Coronary artery (tissue), 2 donors: ENCODE results near the gene SIGLEC7.

Experiments used
- DNase-seq: peaks from one replicate; pipeline ENCODE4 v3.0.0-alpha.2; 2017; ENCODE audit warnings: low spot score
- H3K27ac ChIP-seq, 2 donors: fragments of 200-600 bp; sonication (generic); one replicate each; pipeline ENCODE4 v1.5.1; 2016 to 2019
- H3K4me3 ChIP-seq: fragments of 200-600 bp; sonication (generic); 2 replicates; pipeline ENCODE4 v1.5.1; 2016; ENCODE audit warnings: mild to moderate bottlenecking, moderate library complexity
- TF ChIP-seq, protein P1 (sequence below): fragments of 200-600 bp; sonication (generic); IDR thresholded peaks from one replicate; pipeline ENCODE4 v1.5.1; 2019; ENCODE audit warnings: antibody characterized with exemption

The SIGLEC7 gene

DNA sequence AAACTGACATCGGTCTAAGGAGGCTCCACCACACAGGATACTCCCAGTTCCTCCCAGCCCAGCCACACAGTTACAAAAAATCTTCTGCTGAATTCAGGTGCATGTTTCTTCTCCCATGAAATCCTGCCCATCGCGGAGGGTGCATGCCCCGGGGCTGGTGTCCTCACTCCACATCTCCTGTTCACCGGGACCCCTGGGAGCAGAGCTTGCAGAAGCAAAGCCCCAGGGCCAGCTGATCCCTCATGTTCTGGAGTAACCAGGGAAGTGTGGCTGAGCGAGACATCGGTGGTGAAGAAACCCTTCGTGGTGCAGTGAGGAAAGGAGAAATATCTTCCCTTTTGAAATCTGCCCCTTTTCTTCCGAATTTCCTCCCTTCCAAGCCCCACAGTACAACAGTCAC is 18.3 kb upstream of the SIGLEC7 start:
- Histone ChIP-seq H3K4me3 (no peak overlapping the region), H3K27ac (peak overlapping the region in 1 of 2 donors; percentile 82)
- no peak for DNase-seq
- TF ChIP-seq, protein P1, sequence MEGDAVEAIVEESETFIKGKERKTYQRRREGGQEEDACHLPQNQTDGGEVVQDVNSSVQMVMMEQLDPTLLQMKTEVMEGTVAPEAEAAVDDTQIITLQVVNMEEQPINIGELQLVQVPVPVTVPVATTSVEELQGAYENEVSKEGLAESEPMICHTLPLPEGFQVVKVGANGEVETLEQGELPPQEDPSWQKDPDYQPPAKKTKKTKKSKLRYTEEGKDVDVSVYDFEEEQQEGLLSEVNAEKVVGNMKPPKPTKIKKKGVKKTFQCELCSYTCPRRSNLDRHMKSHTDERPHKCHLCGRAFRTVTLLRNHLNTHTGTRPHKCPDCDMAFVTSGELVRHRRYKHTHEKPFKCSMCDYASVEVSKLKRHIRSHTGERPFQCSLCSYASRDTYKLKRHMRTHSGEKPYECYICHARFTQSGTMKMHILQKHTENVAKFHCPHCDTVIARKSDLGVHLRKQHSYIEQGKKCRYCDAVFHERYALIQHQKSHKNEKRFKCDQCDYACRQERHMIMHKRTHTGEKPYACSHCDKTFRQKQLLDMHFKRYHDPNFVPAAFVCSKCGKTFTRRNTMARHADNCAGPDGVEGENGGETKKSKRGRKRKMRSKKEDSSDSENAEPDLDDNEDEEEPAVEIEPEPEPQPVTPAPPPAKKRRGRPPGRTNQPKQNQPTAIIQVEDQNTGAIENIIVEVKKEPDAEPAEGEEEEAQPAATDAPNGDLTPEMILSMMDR: no peak

DNA sequence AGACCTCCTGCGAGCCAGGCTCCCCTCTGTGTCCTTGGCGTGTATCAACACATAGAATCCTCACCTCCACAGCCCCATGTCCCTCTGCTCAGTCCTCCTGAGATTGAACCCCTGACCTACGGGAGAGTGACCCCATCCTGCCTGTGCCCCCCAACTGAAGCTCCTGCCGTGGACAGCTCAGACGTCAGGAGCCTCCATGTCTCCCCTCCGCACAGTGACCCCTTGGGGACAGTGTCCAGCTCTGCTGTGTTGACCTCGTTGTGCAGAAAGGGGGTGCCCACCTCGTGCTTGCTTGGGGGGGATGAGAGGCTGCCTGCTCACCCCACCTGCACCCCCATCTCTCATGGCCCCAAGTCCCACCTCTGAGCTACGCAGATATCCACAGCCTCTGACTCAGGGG is 17.9 kb upstream of the SIGLEC7 start:
- H3K27ac ChIP-seq: peak overlapping the region in 1 of 2 donors; percentile 82

GRCh38 chr19:51124729-51125128 is 17.4 kb upstream of the SIGLEC7 start, which contains the start of gene SIGLEC9:
SIGLEC9 (plus strand) TSS chr19:51124906; CDS start chr19:51124975, 69 bp downstream.
- peak within 1 kb of the TSS; percentile 59 for H3K4me3 ChIP-seq
- TF ChIP-seq, protein P1: no peak
- H3K27ac ChIP-seq: peak within 1 kb of the TSS in 1 of 2 donors; percentile 82
- DNase-seq: no peak

More for the DNA sequence above, 17.9 kb upstream of the SIGLEC7 start:
- TF ChIP-seq, protein P1: no peak
- DNase-seq: no peak
- no peak overlapping the region for H3K4me3 ChIP-seq

DNA sequence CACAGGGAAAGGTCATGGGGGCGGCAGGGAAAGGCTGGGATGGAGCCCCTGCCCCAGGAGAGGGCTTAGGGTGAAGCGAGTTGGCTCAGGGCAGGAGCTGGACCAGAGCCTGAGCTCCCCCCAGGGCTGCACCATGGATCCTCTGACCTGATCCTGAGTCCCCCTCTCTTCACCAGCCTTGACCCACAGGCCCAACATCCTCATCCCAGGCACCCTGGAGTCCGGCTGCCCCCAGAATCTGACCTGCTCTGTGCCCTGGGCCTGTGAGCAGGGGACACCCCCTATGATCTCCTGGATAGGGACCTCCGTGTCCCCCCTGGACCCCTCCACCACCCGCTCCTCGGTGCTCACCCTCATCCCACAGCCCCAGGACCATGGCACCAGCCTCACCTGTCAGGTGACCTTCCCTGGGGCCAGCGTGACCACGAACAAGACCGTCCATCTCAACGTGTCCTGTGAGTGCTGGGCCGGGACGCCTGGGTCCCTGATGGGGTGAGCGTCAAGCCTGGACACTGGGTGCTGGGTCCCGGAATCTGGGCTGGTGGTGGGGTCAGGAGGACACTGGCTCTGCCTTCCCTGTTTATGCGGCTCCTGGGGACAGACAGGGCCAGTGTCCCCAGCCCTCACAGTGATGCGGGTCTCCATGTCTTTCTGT is 16.6 kb upstream of the SIGLEC7 start:
- no peak for DNase-seq
- peak overlapping the region; percentile 59 for H3K4me3 ChIP-seq
- TF ChIP-seq, protein P1: no peak
- peak overlapping the region in 1 of 2 donors; percentile 82 for H3K27ac ChIP-seq

GRCh38 chr19:51127032-51127431 is 15.1 kb upstream of the SIGLEC7 start:
- TF ChIP-seq, protein P1: no peak
- DNase-seq: no peak
- Histone ChIP-seq H3K4me3 (peak overlapping the region; percentile 59), H3K27ac (peak overlapping the region in 1 of 2 donors; percentile 82)

GRCh38 chr19:51127755-51128154 is 14.3 kb upstream of the SIGLEC7 start:
- TF ChIP-seq, protein P1: no peak
- DNase-seq: no peak
- peak overlapping the region in 1 of 2 donors; percentile 65 for H3K27ac ChIP-seq
- no peak overlapping the region for H3K4me3 ChIP-seq

DNA sequence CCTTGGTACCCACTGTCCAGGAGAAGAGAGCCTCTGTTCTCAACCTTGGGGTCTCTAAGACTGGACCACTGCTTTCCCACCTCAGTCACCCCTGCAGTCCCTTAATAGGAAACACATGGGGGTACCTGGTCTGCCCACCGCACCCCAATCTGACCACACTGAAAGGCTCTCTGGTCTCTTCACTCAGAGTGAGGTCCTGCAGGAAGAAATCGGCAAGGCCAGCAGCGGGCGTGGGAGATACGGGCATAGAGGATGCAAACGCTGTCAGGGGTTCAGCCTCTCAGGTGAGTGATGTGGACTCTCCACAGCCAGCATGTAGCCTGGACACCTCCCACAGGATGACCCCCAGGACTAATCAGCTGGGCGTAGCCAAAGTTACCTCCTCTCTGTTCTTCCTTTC is 13.9 kb upstream of the SIGLEC7 start:
- TF ChIP-seq, protein P1: no peak
- no peak for DNase-seq
- Histone ChIP-seq H3K27ac (peak overlapping the region in 1 of 2 donors; percentile 65), H3K4me3 (no peak overlapping the region)
